ENCODE results near the gene ERBB4. TPM values are rescaled to one million over a fixed set of nuclear protein-coding genes. Genes with fewer than 3 reads are reported as not detected.

Gene ERBB4
- polyA plus RNA-seq, 2 of the 4 experiments (the other 2 are of a cell fraction), result not detected

- no peak for FAIRE-seq
- POLR2A ChIA-PET, result no interaction called here
Observed at GRCh38 chr2:211955648-211956047, 583.0 kb downstream of the ERBB4 start.

GRCh38 chr2:211948932-211949331 lies 589.7 kb downstream of the ERBB4 start:
- ATAC-seq (no peak), DNase-seq (ENCODE audit: low read depth in 1 of 2, low spot score in 1 of 2) (no peak), FAIRE-seq (no peak)
- no peak overlapping the region for H3K27ac ChIP-seq
- CTCF ChIA-PET, result no interaction called here
- 28% methylated on average over 2 of the region's 2 CpGs for WGBS (ENCODE audit: missing lambda C conversion rate)
- TF ChIP-seq ZNF302 (CRISPR knock-in tag; IDR thresholded peaks at IDR 0.05) (no peak), FOSL2 (IDR thresholded peaks at IDR 0.05) (no peak), FOSL2 (CRISPR knock-in tag; IDR thresholded peaks at IDR 0.05) (no peak), RAD21 (conservative IDR thresholded peaks at IDR 0.05 in 1 of 2, IDR thresholded peaks at IDR 0.05 in 1 of 2) (no peak), NPAS2 (CRISPR knock-in tag; IDR thresholded peaks at IDR 0.05; ENCODE audit: borderline replicate concordance) (no peak), RFX5 (IDR thresholded peaks at IDR 0.05) (no peak), GATA3 (IDR thresholded peaks at IDR 0.05; ENCODE audit: borderline replicate concordance) (no peak), KDM5A (IDR thresholded peaks at IDR 0.05) (no peak), HEYL (CRISPR knock-in tag; IDR thresholded peaks at IDR 0.05) (no peak), PHF8 (IDR thresholded peaks at IDR 0.05; ENCODE audit: borderline replicate concordance, low read depth) (no peak), NR3C1 (IDR thresholded peaks at IDR 0.05) (no peak), HDAC2 (IDR thresholded peaks at IDR 0.05) (no peak), PBX3 (IDR thresholded peaks at IDR 0.05) (no peak), ATOH8 (CRISPR knock-in tag; IDR thresholded peaks at IDR 0.05; ENCODE audit: low read depth) (no peak), ZFP36 (IDR thresholded peaks at IDR 0.05; ENCODE audit: borderline replicate concordance, partially characterized antibody) (no peak), BCL3 (IDR thresholded peaks at IDR 0.05) (no peak), BHLHE40 (IDR thresholded peaks at IDR 0.05; ENCODE audit: low read depth, low read length) (no peak), RARB (CRISPR knock-in tag; IDR thresholded peaks at IDR 0.05) (no peak), MAX (IDR thresholded peaks at IDR 0.05) (no peak), MAZ (IDR thresholded peaks at IDR 0.05; ENCODE audit: borderline replicate concordance, low read depth, low read length) (no peak)
- H3K4me1 ChIP-seq, result no peaks in the 10 kb centered on the region
- no peak overlapping the region for H3K4me2 ChIP-seq
- POLR2A ChIA-PET, result no interaction called here
- H3K4me3 ChIP-seq, result no peak overlapping the region
- H3K9me3 ChIP-seq, result 0 out of 3 replicates have a peak, but pooled peaks cover 4% of the 10 kb centered on the region

More at GRCh38 chr2:211955648-211956047, 583.0 kb downstream of the ERBB4 start:
- H3K4me2 ChIP-seq, result no peak overlapping the region
- WGBS (ENCODE audit: missing lambda C conversion rate), result 41% methylated on average over 1 of the region's 1 CpG
- no peak overlapping the region for H3K4me3 ChIP-seq
- ATAC-seq (no peak), DNase-seq (ENCODE audit: low read depth in 1 of 2, low spot score in 1 of 2) (no peak)
- 0 out of 3 replicates have a peak, but pooled peaks cover 4% of the 10 kb centered on the region for H3K9me3 ChIP-seq
- TF ChIP-seq MYC (IDR thresholded peaks at IDR 0.05; ENCODE audit: borderline replicate concordance, low read length) (no peak), EP300 (IDR thresholded peaks at IDR 0.05) (no peak), CBX2 (IDR thresholded peaks at IDR 0.05; ENCODE audit: borderline replicate concordance, low read depth) (no peak), ELK1 (IDR thresholded peaks at IDR 0.05; ENCODE audit: low read depth, low read length) (no peak), HOXA7 (CRISPR knock-in tag; IDR thresholded peaks at IDR 0.05) (no peak), HOXB5 (CRISPR knock-in tag; IDR thresholded peaks at IDR 0.05) (no peak), E2F6 (IDR thresholded peaks at IDR 0.05; ENCODE audit: borderline replicate concordance, low read depth) (no peak), KDM1A (IDR thresholded peaks at IDR 0.05; ENCODE audit: low read depth) (no peak), NR3C1 (IDR thresholded peaks at IDR 0.05) (no peak), NFE2L2 (conservative IDR thresholded peaks at IDR 0.05; ENCODE audit: low read length) (no peak), MAFK (IDR thresholded peaks at IDR 0.05; ENCODE audit: partially characterized antibody) (no peak)
- no peaks in the 10 kb centered on the region for H3K4me1 ChIP-seq
- CTCF ChIA-PET, result no interaction called here
- H3K27ac ChIP-seq, result no peak overlapping the region
